PC-3 (cell line): Measurements from ENCODE around the gene FBXO7.

Experiments used
- EZH2 ChIP-seq: fragments of 300-600 bp; sonication (generic); IDR thresholded peaks from one replicate; pipeline ENCODE4 v1.6.1; 2017; ENCODE audit warnings: antibody characterized with exemption, mild to moderate bottlenecking, low read length; ENCODE audit not compliant: unreplicated experiment
- EZH2phosphoT487 ChIP-seq: fragments of 300-600 bp; sonication (generic); IDR thresholded peaks from 2 replicates; pipeline ENCODE4 v1.6.1; 2018; ENCODE audit warnings: mild to moderate bottlenecking, antibody characterized with exemption, low read length, borderline replicate concordance
- TF ChIP-seq, protein P1 (sequence below): fragments of 300-600 bp; sonication (generic); conservative IDR thresholded peaks from 2 replicates; pipeline ENCODE4 v1.5.1; 2017; ENCODE audit warnings: antibody characterized with exemption, low read depth, mild to moderate bottlenecking, low read length

DNA sequence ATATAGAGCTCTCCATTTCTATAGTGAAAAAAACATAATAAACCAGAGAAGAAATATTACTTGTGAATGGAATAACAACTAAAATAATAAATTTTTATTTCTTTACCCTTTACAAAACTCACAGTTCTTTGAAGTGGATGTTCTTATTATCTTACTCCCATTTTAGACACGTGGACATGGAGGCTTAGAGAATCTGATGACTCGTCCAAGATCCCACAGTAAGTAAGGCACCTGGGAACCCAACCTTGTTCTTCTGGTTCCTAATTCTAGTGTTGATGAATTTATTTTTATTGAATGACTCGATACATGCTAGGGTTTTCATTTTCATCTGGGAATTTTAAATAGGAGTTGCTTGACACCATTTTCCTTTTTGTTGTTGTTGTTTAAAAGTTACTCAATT, 12.2 kb upstream of the FBXO7 start:
- TF ChIP-seq, protein P1, sequence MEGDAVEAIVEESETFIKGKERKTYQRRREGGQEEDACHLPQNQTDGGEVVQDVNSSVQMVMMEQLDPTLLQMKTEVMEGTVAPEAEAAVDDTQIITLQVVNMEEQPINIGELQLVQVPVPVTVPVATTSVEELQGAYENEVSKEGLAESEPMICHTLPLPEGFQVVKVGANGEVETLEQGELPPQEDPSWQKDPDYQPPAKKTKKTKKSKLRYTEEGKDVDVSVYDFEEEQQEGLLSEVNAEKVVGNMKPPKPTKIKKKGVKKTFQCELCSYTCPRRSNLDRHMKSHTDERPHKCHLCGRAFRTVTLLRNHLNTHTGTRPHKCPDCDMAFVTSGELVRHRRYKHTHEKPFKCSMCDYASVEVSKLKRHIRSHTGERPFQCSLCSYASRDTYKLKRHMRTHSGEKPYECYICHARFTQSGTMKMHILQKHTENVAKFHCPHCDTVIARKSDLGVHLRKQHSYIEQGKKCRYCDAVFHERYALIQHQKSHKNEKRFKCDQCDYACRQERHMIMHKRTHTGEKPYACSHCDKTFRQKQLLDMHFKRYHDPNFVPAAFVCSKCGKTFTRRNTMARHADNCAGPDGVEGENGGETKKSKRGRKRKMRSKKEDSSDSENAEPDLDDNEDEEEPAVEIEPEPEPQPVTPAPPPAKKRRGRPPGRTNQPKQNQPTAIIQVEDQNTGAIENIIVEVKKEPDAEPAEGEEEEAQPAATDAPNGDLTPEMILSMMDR = no peak
- no peak for TF ChIP-seq EZH2phosphoT487
- TF ChIP-seq EZH2 = no peak
